Stimulated activated CD8-positive, alpha-beta memory T cell treated with anti-CD3 and anti-CD28 coated beads, Interleukin-2, amount 100 ng/mL, for 48 hours (primary cell): ENCODE results near the gene C2CD5.
A peak's percentile ranks its signal among the peaks of the same experiment; 100 is the strongest.
"Not testable (repeated sequence)": the region's sequence is repeated elsewhere in the genome, so short reads cannot be mapped to it uniquely, and the experiment has no call there.

Source experiments
- DNase-seq, 2 donors: peaks; one replicate each; pipeline ENCODE4 v3.0.0-alpha.2; 2020; ENCODE audit warnings: low read depth in 2 of 2

The C2CD5 gene, protein sequence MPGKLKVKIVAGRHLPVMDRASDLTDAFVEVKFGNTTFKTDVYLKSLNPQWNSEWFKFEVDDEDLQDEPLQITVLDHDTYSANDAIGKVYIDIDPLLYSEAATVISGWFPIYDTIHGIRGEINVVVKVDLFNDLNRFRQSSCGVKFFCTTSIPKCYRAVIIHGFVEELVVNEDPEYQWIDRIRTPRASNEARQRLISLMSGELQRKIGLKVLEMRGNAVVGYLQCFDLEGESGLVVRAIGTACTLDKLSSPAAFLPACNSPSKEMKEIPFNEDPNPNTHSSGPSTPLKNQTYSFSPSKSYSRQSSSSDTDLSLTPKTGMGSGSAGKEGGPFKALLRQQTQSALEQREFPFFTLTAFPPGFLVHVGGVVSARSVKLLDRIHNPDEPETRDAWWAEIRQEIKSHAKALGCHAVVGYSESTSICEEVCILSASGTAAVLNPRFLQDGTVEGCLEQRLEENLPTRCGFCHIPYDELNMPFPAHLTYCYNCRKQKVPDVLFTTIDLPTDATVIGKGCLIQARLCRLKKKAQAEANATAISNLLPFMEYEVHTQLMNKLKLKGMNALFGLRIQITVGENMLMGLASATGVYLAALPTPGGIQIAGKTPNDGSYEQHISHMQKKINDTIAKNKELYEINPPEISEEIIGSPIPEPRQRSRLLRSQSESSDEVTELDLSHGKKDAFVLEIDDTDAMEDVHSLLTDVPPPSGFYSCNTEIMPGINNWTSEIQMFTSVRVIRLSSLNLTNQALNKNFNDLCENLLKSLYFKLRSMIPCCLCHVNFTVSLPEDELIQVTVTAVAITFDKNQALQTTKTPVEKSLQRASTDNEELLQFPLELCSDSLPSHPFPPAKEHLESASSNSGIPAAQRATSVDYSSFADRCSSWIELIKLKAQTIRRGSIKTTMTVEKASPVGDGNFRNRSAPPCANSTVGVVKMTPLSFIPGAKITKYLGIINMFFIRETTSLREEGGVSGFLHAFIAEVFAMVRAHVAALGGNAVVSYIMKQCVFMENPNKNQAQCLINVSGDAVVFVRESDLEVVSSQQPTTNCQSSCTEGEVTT

DNA sequence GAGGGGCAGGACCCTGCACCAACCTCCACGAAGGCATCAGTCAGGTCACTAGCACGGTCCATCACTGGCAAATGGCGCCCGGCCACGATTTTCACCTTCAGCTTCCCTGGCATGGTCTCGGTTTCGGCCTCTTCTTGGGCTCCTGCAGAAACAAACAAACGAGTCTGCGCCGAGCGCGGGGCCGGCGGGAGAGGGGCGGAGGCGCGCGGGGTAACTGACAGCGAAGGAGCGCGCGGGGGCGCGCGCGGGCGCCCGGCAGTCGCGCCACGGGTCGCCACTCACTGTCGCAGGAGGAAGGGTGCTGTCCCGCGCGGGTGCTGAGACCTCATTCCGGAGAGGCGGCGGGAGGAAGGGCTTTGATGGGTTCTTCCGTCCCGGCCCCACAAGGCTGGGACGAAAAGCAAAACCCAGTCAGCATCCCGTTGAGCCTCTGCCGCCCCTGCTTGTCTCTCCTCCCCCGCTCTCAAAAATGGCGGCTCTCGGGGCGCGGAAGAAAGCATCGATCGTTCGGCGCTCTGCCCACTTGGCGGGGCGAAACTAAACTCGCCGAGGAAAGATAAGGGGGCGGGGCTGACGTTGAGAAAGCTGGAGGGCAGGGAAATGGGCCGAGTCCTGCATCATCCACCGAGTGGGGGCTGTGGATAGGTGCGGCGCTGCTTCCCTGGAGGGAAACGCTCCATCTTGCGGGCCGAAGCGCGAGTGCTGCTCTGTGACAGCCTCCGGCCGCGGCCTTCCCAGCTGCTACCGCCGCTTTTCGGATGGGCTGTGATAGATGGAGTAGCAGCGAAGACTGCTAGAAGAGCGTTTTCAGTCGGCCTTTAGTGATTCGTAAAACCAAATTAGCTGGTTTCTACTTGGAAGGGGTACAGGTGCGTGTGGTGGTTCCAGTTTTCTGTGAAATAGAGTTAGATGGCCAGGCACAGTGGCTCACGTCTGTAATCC, at the start of gene C2CD5:
Gene C2CD5 (minus strand): TSS at position 505 of the 942 bp plus-strand sequence. CDS start 392 bp downstream, at position 113.
- peak; percentile 81 to 91 for DNase-seq

- no peak for DNase-seq
These were observed 49.5 kb upstream of the C2CD5 start for GRCh38 chr12:22593864-22594263.

- DNase-seq = no peak
These were observed 44.5 kb upstream of the C2CD5 start for GRCh38 chr12:22588817-22589216.

GRCh38 chr12:22578328-22578727, 34.0 kb upstream of the C2CD5 start:
- DNase-seq = no peak

DNA sequence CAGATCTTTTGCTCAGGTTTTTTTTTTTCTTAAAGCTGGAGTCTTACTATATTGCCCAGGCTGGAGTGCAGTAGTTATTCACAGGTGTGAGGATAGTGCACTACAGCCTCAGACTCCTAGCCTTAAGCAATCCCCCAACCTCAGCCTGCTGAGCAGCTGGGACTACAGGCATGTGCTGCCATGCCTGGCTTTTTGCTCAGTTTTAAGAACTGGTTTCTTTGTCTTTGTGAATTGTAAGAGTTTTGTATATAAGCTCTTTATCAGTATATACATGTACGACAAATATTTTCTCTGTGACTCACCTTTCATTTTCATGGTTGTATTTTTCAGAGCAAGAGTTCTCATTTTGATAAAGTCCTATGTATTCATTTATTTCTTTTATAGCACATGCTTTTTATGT, 33.3 kb upstream of the C2CD5 start:
- DNase-seq = no peak

DNA sequence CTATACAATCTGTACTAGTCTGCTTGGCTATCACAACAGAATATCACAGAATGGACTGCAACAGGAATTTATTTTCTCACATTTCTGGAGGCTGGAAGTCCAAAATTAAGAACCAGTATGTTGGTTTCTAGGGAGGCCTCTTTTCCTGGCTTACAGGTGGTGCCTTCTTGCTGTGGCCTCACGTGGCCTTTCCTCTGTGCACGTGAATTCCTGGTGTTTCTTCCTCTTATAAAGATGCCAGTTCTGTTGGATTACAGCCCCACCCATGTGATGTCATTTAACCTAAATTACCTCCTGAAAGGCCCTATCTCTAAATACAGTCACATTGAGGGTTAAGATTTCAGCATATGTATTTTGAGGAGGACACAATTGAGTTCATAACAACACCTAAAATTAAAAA, 32.1 kb upstream of the C2CD5 start:
- DNase-seq = no peak

DNA sequence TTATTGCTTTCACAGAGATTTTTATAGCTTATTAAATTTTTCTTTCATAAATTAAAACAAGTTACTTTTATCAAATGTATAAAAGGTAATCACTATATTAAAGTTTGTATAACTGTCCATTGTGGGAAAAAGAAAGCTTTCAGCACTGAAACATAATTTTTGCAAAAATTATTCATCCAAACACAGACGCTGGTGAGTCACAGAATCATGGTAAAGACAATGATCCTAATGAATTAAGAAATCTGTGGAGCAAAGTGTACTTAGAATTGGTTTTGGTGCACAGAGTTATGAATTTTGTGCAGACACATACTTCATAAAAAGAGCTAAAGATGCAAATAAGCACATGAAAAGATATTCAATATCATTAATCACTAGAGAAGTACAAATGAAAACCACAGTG, 31.7 kb upstream of the C2CD5 start:
- DNase-seq = no peak

GRCh38 chr12:22574921-22575320, 30.6 kb upstream of the C2CD5 start:
- no peak for DNase-seq

DNA sequence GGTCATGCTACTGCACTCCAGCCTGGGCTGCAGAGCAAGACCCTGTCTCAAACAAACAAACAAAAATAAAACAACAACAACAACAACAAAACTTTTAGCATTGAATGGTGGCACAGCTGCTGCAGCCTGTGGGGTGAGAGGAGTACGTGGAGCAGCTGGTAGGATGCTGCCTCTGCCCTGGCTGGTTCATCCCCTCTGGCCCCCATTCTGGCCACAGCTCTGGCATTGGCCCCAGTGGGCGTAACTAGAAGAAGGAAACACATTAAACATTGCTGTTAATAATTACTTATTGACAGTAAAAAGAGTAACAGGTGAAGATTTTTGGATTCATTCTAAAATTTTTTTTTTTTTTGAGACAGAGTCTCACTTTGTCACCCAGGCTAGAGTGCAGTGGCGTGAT, 28.8 kb upstream of the C2CD5 start:
- no peak for DNase-seq

GRCh38 chr12:22569253-22569652, 24.9 kb upstream of the C2CD5 start:
- DNase-seq = no peak

- DNase-seq = no peak
These were observed 18.0 kb upstream of the C2CD5 start for GRCh38 chr12:22562036-22563028.

GRCh38 chr12:22554750-22555149, 10.4 kb upstream of the C2CD5 start:
- DNase-seq = not testable (repeated sequence)

DNA sequence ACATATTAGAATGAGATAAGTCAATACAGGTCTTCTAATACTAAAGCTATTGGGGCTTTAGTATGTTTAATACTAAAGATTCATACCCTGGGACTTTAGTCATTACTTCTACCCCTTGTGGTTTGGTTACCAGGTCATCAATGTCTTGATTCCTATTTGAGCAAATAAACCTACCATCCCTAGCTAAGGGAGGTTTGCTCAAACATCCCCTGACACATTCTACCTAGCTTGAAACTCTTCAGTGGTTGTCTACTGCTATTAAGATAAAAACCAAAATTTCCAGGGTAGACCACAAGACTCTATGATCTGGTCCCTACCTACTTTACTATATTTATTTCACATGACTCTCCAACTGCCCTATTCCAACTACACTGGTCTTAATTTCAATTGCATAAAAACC, 7.3 kb upstream of the C2CD5 start:
- no peak for DNase-seq

DNA sequence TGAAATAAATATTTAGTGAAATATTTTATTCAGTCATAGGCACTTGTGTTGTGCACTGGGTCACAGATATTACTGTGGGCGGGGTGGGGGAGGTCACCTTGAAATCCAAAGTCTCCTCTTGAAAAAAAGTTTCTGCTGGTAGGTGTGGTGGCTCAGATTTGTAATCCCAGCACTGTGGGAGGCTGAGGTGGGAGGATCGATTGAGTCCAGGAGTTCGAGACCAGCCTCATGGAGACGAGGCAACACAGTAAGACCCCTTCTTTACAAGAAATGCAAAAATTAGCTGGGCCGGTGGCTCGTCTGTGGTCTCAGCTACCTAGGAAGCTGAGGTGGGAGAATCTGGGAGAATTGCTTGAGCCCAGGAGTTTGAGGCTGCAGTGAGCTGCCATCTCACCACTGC, 913 bp upstream of the C2CD5 start:
- DNase-seq = no peak

DNA sequence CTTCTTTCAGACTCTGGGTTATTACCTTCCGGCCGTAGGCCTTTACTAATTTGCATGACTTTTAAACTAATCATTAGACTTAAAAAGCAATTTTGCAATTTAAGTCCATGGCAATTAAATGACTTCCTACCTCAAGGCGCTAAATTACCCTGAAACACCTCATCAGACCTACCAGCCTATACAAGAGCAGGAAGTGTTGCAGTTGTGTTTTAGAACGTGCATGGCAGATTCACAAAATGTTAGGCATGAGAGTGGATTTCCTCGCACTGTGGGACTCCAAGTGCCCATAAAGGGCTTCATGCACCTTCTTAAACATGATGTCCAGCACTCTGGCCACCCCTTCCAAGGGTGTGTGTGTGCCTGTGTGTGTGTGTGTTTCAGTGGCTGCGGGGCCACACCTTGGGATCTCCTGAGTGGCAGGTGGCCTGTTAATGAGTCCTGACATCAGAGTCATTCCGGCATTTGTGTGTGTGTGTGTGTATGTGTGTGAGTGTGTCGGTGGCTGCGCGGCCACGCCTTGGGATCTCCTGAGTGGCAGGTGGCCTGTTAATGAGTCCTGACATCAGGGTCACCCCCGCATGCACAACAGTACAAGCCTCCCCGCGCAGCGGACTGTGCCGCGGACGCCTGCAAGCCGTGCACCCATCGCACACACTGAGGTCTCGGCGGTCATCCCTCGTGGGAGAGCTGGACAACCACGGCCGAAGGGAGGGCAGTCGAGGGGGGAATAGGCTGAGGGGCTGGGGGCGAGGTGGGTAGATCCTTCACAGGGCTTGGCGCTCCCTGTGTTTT, 900 bp downstream of the C2CD5 start:
- DNase-seq = peak; percentile 23 to 27

- DNase-seq = no peak
These were observed 2.7 kb downstream of the C2CD5 start for GRCh38 chr12:22541496-22542155.

DNA sequence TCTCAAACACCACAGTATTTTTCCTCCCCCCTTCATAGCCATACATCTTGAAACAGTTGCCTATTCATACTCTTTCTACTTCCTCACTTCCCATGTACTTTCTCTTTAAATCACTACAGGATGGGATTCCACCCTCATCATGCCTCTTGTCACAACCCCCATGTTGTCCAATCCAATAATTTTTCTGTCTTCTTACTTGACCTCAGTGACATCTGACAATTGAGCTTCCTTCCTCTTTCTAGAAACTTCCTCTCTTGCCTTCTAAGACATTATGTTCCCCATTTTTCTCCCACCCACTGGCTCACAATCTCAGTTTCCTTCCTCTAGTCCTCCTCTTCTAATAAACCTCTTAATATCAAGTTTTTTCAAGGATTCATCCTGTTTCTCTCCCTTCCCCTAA, 5.3 kb downstream of the C2CD5 start:
- DNase-seq = no peak

DNA sequence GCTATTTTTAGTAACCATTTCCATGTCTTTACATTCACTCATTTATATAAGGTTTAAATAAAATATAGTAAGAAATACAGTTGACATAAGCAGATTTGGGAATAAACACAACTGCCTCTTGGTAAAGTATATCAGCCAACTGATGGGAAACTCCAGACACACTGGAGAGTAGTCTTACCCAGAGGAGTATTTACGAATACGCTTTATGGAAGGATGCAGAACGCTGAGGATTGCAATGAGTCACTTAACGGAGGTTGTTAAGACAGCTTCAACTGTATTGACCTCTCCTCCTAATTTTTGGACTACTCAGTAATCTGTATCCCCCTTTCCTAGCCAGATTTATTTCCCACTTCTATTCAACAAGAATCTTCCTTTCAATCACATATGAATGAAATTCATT, 6.0 kb downstream of the C2CD5 start:
- DNase-seq = no peak
